ENCODE data around the gene BCAP29.

- no peak for TF ChIP-seq EZH2 (IDR thresholded peaks at IDR 0.05; ENCODE audit: borderline replicate concordance, low read depth, low read length)
- no peak for TF ChIP-seq SMARCA5 (IDR thresholded peaks at IDR 0.05)
- no peak for TF ChIP-seq RFX5 (IDR thresholded peaks at IDR 0.05; ENCODE audit: low read depth, low read length)
Measured at GRCh38 chr7:107609811-107610261, 29.8 kb downstream of the BCAP29 start.
